ENCODE results near the gene ARRB1.

GRCh38 chr11:75276186-75276585 is 75.3 kb downstream of the ARRB1 start:
- TF ChIP-seq TAF7 (tag; IDR thresholded peaks at IDR 0.05) (no peak), ATF4 (CRISPR knock-in tag; IDR thresholded peaks at IDR 0.05) (no peak), SRF (CRISPR knock-in tag; IDR thresholded peaks at IDR 0.05) (no peak), PPARD (CRISPR knock-in tag; IDR thresholded peaks at IDR 0.05) (no peak), HEY1 (CRISPR knock-in tag; IDR thresholded peaks at IDR 0.05; ENCODE audit: borderline replicate concordance) (no peak), CTCF (IDR thresholded peaks at IDR 0.05 in 2 of 3, conservative IDR thresholded peaks at IDR 0.05 in 1 of 3; ENCODE audit: insufficient read depth in 2 of 3, low read depth in 1 of 3, low read length in 3 of 3) (no peak), HDAC6 (IDR thresholded peaks at IDR 0.05; ENCODE audit: low read depth, low read length) (no peak), ZNF24 (IDR thresholded peaks at IDR 0.05) (no peak), TEAD2 (tag; IDR thresholded peaks at IDR 0.05) (no peak), POLR2A (conservative IDR thresholded peaks at IDR 0.05) (no peak)
